HG02852 (cell line): ENCODE measurements around the gene DNAJA1.
"Not testable (repeated sequence)": the region's sequence is repeated elsewhere in the genome, so short reads cannot be mapped to it uniquely, and the experiment has no call there.

Experiments used
- ATAC-seq: cut with Tn5 transposase; IDR thresholded peaks from one replicate; pipeline ENCODE4 v1.9.1; 2021; ENCODE audit warnings: mild to moderate bottlenecking, moderate library complexity; ENCODE audit not compliant: unreplicated experiment

Gene DNAJA1

DNA sequence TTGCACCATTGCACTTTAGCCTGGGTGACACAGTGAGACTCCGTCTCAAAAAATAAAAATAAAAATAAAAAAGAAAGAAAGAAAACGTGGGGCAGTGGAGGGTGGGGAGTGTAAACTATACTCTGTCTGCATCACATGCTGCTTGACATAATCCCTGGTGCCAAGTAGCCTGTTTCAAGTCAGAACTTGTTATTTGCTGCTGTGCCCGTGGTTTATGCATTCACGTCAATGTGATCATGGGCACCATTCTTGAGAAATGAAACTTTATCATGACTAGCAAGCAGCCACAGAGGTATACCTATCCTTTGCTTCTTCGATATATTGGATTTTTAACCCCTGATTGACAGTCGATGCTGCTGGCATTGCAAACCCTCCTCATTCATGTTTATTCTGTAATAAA, 55.5 kb downstream of the DNAJA1 start:
- ATAC-seq, result no peak

DNA sequence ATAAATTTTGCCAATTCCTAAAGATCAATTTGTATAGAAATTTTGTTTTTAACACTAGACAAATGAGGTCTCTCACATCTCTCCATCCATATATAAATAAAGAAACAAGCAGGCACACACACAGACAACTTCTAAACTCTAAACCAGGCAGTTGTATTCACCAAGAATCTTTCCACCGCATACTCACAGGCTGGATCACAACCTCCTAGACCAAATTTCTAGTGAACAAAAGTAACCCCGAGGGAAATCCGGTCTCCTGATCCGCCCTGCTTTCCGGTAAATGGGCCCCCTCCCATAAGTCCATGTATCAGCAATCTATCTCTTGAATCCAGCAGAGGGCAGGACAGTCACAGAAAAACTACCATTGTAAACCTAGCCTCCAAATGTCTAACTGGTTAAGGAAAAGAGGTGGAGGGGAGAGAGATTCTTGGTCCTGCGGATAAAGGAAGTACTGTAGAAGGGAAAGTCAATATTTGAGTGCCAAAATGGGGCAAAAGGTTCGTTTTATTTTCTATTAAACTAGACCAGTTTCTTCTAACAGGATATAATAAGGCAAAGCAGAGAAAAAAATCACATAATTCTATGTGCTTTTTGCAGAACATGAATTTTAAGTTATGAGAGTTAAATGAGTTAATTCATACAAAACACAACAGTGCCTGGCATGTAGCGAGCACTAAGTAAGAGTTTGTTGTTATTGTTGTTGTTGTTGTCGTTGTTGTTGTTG, 56.2 kb downstream of the DNAJA1 start:
- ATAC-seq, result peak; percentile 41

- ATAC-seq, result no peak
Measured at GRCh38 chr9:33082128-33082527, 57.1 kb downstream of the DNAJA1 start.

GRCh38 chr9:33082538-33083326, 57.7 kb downstream of the DNAJA1 start:
- no peak for ATAC-seq

GRCh38 chr9:33085672-33086071, 60.6 kb downstream of the DNAJA1 start:
- not testable (repeated sequence) for ATAC-seq
